Hindlimb muscle (tissue), 1 donor: Measurements from ENCODE around the gene FOXI3. TPM values are rescaled to one million over a fixed set of nuclear protein-coding genes. Genes with fewer than 3 reads are reported as not detected.

Source experiments
- DNase-seq: peaks from one replicate; pipeline ENCODE4 v3.0.0-alpha.2; 2013
- polyA plus RNA-seq: library from polyadenylated mRNA; unstranded; fragments of 120-200 nt; gene quantifications from one replicate; pipeline ENCODE4 v1.2.1, GENCODE V29; 2013; ENCODE audit not compliant: insufficient read length

The FOXI3 gene
- 0.09 TPM for polyA plus RNA-seq

- no peak for DNase-seq
Measured at GRCh38 chr2:88452565-88452905, at the start of gene FOXI3. FOXI3 (minus strand) TSS chr2:88452693; CDS start chr2:88452535, 158 bp downstream.

GRCh38 chr2:88500691-88501090 is 48.2 kb upstream of the FOXI3 start:
- DNase-seq = no peak

- DNase-seq = no peak
Measured at GRCh38 chr2:88499204-88499603, 46.7 kb upstream of the FOXI3 start.

GRCh38 chr2:88493481-88493880 is 41.0 kb upstream of the FOXI3 start:
- no peak for DNase-seq

GRCh38 chr2:88492002-88492401 is 39.5 kb upstream of the FOXI3 start:
- no peak for DNase-seq

DNA sequence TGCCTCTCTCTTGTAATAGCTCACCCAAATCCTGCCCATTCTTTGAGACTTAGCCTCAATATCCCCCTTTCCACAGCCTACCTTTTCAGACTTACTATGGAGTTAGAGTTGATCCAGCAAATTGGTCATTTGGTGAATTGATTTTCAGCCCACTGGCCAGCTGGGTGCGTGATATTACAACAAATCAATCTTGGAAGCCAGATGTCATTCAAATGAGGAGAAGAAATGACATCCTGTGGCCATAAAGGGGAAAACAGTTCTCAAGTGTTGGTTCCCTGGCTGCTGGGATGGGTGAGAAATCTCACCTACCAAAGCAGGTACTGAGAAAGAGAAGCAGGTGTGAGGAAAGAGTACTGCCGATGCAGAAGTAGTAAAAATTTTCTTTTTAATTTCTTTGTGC is 36.7 kb upstream of the FOXI3 start:
- DNase-seq = no peak

- DNase-seq = no peak
Measured at GRCh38 chr2:88483200-88483599, 30.7 kb upstream of the FOXI3 start.

DNA sequence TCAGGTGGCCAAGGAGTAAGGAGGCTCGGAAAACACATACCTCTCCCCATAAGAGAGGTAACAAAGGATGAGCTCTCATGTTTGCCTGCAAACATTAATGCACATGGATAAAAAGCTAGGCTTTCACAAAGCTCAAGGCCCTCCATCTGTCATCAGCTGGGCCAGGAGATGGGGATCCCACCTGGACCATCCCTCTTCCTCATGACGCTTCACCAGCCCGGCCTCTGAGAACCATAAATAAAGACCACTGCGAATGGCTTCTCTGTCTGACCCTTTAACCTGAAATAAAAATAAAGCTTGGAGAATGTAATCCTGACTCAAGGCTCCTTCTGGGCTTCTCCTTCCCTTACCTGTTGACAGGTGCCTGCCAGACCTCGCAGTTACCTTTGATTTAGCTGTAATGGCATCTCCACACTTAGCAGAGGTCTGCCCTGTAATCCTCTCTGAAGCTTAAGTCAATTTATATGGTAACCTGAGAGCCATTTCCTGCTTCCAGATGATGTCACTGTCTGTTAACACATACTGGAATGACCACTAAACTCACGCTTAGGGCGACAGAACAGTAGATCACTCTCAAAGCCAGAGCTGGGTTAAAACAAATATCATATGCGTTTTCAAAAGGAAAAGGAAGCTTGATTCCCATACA is 29.3 kb upstream of the FOXI3 start:
- DNase-seq = no peak

DNA sequence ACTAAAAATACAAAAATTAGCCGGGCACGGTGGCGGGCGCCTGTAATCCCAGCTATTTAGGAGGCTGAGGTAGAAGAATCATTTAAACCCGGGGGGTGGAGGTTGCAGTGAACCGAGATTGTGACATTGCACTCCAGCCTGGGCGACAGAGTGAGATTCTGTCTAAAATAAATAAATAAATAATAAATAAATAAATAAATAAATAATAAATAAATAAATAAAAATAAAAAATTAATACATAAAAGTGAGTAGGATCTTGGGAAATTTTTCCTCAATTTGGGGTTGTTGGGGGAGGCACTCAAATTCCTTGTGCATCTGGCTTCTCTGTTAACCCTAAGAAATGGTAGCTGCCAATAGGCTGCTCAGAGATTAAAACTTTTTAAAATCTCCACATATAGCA is 20.3 kb upstream of the FOXI3 start:
- no peak for DNase-seq

- no peak for DNase-seq
Measured at GRCh38 chr2:88471083-88471942, 18.8 kb upstream of the FOXI3 start.

- no peak for DNase-seq
Measured at GRCh38 chr2:88469202-88470114, 17.0 kb upstream of the FOXI3 start.

GRCh38 chr2:88464153-88464552 is 11.7 kb upstream of the FOXI3 start:
- DNase-seq = no peak

DNA sequence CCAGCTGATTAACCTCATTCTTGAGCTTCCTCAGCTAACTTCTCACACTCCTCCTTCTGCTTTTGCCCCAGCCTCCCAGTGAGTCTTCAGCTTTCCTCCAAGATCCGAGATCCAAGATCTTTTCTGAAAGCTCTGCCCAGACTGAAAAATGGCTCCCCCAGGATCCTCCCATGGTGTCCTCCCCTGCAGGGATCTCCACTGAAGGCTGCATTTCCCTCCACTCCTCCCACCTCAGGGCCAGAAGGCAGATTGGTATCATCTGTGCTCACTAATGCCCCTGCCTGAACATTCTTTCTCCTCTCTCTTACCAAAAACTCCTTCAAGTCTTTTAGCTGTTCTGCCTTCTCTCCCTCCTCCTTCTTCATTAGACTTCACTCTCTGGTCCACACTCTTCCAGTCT is 6.1 kb upstream of the FOXI3 start:
- DNase-seq = no peak

DNA sequence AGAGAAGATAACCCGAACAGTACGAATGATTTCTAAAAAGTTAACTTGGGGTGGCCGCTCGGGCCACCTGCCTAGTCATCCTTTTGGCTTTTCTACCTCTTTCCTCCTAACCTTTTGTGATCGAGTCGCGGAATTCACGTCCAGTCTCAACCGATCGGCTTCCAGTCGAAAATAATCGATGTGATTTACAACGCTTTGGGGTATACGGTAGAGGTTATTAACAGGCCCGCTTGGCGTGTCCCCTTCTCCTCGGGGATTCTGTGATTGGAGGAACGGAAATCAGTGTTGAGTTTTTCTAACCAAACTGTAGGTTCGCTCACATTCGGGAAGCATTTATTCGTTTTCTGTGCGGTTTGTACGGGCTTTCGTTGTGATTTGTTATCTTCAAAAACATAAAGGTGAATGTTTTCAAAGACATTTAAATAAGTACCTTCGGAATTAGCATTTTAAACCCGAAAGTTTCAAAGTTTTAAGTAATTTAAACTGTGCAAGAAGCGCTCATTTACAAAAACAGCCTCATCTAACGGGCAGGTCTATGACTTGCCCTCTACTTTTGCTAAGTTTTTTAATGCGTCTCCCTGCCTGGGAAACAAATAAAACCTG is 588 bp upstream of the FOXI3 start:
- DNase-seq = peak; percentile 42

DNA sequence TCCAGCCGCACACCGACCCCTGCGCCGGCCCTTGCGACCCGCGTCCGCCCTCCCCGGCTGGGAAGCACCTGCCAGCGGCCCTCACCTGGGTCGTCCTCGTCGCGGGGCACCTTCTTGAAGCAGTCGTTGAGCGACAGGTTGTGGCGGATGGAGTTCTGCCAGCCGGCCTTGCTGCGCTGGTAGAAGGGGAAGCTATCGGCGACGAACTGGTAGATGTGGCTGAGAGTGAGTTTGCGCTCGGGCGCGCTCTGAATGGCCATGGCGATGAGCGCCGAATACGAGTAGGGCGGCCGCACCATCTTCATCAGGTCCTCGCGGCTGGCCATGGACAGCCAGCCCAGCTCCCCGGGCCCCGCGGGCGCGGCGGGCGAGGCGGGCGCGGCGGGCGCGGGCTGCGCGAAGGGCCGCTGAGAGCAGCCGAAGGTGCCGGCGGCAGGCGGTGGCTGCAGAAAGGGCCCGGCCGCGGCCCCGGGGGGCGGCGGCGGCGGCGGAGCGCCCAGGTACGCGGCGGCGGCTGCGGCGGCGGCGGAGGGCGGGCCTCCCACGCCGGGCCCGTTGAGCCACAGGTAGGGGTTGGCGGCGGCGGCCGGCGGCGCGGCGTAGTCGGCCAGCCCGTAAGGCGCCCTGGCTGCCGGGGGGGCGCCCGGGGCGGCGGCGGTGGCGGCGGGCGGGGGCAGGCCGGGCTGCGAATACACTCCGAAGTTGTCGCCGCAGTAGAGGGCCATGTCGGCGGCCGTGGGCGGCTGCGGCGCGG is 505 bp downstream of the FOXI3 start:
- DNase-seq = no peak

DNA sequence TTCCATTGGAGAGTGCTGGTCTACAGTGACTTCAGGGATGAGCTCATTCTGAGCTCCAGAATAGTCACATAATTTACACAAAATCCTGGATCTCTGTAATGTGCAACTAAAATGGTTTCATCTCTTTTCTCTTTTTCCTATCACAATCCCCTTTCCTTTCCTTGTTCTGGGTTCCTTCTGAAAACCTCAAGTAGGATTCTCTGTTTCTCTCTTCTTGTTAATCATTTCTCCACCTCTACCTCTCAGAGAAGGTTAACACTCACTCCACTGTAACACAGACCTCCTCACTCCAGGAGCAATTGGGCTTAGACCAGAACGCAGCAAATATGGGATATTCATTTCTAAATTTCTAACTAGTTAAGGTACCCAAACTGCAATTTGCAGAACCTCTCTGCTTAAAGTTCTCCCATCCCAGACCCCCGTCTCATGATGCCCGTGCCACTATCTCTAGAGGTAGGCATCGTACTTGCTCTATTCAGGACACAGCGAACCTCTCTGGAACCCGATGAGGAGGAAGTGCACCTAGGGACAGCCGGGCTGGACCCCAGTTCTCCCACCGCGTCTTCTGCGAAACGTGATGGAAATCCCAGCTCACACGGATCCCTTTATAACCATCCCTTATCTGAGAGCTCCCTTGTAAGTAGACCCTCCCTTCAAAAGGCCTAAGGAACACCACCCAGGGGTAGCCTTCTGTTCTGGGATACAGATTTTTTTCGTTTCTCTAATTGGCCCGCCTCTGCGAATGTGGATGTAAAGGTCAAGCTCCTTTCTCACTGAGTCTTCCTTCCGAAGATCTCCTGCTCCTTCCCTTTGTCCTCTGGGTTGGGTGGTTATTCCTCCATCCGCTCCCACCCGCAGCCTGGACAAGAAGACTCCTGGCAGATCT is 1.3 kb downstream of the FOXI3 start:
- DNase-seq = no peak

DNA sequence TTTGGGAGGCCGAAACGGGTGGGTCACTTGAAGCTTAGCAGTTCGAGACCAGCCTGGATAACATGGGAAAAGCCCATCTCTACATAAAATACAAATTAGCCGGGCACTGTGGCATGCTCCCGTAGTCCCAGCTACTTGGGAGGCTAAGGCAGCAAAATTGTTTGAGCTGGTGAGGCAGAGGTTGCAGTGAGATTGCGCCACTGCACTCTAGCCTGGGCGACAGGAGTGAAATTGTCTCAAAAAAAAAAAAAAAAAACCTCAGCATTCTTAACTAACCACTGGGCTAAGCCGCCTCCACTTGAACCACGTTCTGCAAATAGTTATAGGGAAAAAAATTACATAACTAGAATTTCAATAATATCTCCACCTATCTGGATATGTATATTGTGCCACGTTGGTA is 2.3 kb downstream of the FOXI3 start:
- no peak for DNase-seq

DNA sequence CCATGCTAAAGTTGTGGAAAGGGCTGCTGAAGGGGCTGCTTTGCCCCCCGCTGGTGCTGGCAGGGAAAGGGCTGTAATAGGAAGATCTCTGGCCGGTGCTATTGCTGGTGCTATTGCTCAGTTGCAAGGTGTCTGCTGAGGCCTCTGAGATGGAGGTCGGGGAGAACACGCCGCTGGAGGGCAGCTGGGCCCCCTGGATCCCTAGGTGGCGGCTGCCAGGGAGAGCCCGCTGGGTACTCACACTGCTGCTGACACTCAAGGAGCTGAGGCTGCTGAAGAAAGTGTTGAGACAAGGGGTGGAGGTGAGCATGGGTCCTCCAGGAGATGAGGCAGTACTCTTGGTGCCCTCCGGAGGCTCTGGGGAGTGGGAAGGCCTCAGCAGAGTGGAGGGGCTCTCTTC is 4.2 kb downstream of the FOXI3 start:
- no peak for DNase-seq

DNA sequence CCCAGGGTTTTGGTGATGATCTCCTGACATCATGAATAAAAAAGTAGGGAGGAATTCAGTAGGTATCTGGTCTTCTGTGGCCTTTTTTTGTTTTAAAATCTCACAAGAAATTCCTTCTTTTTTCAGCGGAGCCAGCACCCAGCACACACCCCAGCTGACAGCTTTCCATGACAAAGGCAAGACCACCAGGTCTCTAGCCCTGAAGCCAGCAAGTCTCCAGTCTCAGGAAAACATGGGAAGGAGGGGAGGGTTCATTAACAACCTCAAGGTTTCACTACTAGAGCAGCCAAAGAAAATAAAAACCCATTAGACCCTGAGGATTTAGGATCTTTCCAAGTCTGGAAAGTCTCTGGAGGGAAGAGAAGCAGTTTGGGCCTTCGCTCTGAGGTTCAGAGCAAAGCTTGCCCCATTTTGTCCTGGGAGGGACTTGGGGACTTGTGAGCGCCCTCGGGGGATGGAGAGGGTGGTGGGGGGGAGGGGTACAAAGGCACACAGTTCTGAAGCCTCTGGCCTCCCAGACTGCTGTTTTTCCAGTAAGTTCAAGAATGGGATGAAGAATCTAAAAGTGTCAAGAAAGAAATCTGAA is 9.0 kb downstream of the FOXI3 start:
- no peak for DNase-seq

- DNase-seq = no peak
Measured at GRCh38 chr2:88442473-88442872, 10.0 kb downstream of the FOXI3 start.

DNA sequence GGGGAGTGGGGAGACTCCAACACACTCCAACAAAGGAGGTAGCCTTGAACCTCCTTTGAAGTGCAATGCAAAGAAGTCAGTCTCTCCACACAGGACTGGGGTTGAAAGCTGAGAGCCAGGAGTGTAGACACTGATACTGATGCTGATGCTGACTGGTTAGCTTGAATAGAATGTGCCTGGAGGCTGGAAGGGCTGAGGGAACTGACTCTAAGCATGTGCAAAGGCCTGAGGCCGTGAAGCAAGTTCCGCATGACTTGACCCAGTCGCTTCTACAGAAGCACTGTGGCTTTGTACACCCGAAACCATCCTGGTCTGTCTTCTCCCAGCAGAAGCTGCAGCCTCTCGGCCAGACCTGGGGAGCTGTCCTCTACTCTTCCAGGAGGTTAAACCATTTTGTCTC is 10.4 kb downstream of the FOXI3 start:
- no peak for DNase-seq
